Sigmoid colon (tissue), 7 donors: ENCODE results near the gene NOVA1. TPM values are rescaled to one million over a fixed set of nuclear protein-coding genes. Genes with fewer than 3 reads are reported as not detected.

Experiments
- DNase-seq: peaks from one replicate; pipeline ENCODE4 v3.0.0-alpha.2; 2019
- H3K27ac ChIP-seq, 4 donors: fragments of 200-600 bp; sonication (generic); one replicate each; pipeline ENCODE4 v1.5.1; 2016 to 2019; ENCODE audit warnings: mild to moderate bottlenecking in 1 of 4
- H3K27me3 ChIP-seq, 3 donors: fragments of 200-600 bp; sonication (generic); one replicate each; pipeline ENCODE4 v1.5.1; 2019; ENCODE audit warnings: mild to moderate bottlenecking in 1 of 3
- H3K36me3 ChIP-seq, 4 donors: fragments of 200-600 bp; sonication (generic); one replicate each; pipeline ENCODE4 v1.5.1; 2016 to 2019
- H3K4me1 ChIP-seq, 4 donors: fragments of 200-600 bp; sonication (generic); one replicate each; pipeline ENCODE4 v1.5.1; 2017 to 2019
- H3K4me3 ChIP-seq, 4 donors: fragments of 200-600 bp; sonication (generic); one replicate each; pipeline ENCODE4 v1.5.1; 2017 to 2019; ENCODE audit warnings: mild to moderate bottlenecking in 2 of 4, moderate library complexity in 1 of 4
- H3K9me3 ChIP-seq, 4 donors: fragments of 200-600 bp in 3 of 4; sonication (generic) in 3 of 4; one replicate each; pipeline versions ENCODE4 v1.5.1 to v1.6.1; 2013 to 2019
- EP300 ChIP-seq, 4 donors: sonication (generic); formaldehyde crosslinking; IDR thresholded peaks; one replicate each; pipeline ENCODE4 v1.6.1; 2017; ENCODE audit warnings: antibody characterized with exemption in 4 of 4
- POLR2A ChIP-seq, 2 donors: fragments of 450-650 bp; IDR thresholded peaks; one replicate each; pipeline ENCODE4 v1.6.1; 2016; ENCODE audit warnings: antibody characterized with exemption in 2 of 2, mild to moderate bottlenecking in 2 of 2, moderate library complexity in 2 of 2
- POLR2AphosphoS5 ChIP-seq, 4 donors: sonication (generic); formaldehyde crosslinking; IDR thresholded peaks; one replicate each; pipeline ENCODE4 v1.6.1; 2017; ENCODE audit warnings: antibody characterized with exemption in 4 of 4
- WGBS, 2 donors: extraction: QIAGEN DNeasy Blood & Tissue Kit; methylation state at CpG; one replicate each; pipeline ENCODE4 v1.1.7; 2013; 5-methylcytosine and 5-hydroxymethylcytosine counted together
- intact Hi-C: fragments of 100-400 bp; cut with DNase I; formaldehyde crosslinking; loops from one replicate; pipeline ENCODE4 v1.15.1; 2023
- polyA plus RNA-seq, 3 donors: library from polyadenylated mRNA; stranded (reverse); fragments of 200-250 nt; gene quantifications; one replicate each; pipeline ENCODE4 v1.2.3, GENCODE V29; 2013
- total RNA-seq, 4 donors: library from RNA; depleted of rRNA; stranded (reverse); fragments of >200 nt; gene quantifications; one replicate each; pipeline ENCODE4 v1.1.0, GENCODE V29; 2016
- TF ChIP-seq, protein P1 (sequence below), 4 experiments: fragments of 450-650 bp in 3 of 4; fragments of 200-600 bp in 1 of 4; IDR thresholded peaks; one replicate each; pipeline ENCODE4 v1.5.1; 2016 to 2019; ENCODE audit warnings: antibody characterized with exemption in 4 of 4, mild to moderate bottlenecking in 3 of 4, moderate library complexity in 2 of 4
- donor health status: healthy with polysubstance abuse.
- donor health status: Bipolar disorder and iron deficiency.
- donor health status: healthy.

The NOVA1 gene
- total and polyA plus RNA-seq, 7 donors = 0.69 to 32.4 (median 8.7) TPM

DNA sequence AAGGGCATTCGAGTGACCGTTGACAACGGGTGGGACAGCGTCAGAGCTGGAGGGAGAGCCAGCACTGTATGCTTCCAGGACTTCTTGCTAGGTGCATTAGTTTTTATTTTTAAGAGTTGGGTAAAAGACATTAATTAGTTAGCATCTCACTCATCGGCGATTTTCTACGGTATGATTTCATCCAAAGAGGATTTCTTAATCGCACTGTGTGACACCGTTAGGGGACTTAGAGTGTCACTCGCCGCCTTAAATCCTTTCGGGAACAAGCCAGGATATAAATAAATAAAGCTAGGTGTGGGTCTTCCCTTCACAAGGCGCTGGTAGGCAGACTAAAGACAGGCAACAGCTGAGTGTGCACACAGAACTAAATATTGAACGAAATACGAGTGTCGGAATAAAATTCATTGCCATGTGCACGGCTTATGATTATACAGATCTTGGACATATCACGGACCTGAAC is 869 bp upstream of the NOVA1 start:
- TF ChIP-seq EP300 (IDR thresholded peaks at IDR 0.05) (no peak), POLR2A (IDR thresholded peaks at IDR 0.05) (no peak), POLR2AphosphoS5 (IDR thresholded peaks at IDR 0.05) (no peak)
- TF ChIP-seq, protein P1, sequence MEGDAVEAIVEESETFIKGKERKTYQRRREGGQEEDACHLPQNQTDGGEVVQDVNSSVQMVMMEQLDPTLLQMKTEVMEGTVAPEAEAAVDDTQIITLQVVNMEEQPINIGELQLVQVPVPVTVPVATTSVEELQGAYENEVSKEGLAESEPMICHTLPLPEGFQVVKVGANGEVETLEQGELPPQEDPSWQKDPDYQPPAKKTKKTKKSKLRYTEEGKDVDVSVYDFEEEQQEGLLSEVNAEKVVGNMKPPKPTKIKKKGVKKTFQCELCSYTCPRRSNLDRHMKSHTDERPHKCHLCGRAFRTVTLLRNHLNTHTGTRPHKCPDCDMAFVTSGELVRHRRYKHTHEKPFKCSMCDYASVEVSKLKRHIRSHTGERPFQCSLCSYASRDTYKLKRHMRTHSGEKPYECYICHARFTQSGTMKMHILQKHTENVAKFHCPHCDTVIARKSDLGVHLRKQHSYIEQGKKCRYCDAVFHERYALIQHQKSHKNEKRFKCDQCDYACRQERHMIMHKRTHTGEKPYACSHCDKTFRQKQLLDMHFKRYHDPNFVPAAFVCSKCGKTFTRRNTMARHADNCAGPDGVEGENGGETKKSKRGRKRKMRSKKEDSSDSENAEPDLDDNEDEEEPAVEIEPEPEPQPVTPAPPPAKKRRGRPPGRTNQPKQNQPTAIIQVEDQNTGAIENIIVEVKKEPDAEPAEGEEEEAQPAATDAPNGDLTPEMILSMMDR (IDR thresholded peaks at IDR 0.05) = no peak
- Histone ChIP-seq H3K36me3 (no peaks in the 10 kb centered on the region), H3K4me1 (peaks cover 0 to 27% (median 4%) of the 10 kb centered on the region in 4 donors), H3K27ac (peak overlapping the region; percentile 89 to 96 (median 94)), H3K27me3 (no peaks in the 10 kb centered on the region), H3K4me3 (peak overlapping the region; percentile 73 to 88 (median 85)), H3K9me3 (no peaks in the 10 kb centered on the region)
- intact Hi-C loops = loop anchor here (2.0 to 10.0 kb wide), 6 partner anchors 64 to 386 kb away; no protein-coding TSS in a partner anchor
- 2 to 4% methylated on average over 18 of the region's 18 CpGs for WGBS, 2 donors
- peak; percentile 58 for DNase-seq

DNA sequence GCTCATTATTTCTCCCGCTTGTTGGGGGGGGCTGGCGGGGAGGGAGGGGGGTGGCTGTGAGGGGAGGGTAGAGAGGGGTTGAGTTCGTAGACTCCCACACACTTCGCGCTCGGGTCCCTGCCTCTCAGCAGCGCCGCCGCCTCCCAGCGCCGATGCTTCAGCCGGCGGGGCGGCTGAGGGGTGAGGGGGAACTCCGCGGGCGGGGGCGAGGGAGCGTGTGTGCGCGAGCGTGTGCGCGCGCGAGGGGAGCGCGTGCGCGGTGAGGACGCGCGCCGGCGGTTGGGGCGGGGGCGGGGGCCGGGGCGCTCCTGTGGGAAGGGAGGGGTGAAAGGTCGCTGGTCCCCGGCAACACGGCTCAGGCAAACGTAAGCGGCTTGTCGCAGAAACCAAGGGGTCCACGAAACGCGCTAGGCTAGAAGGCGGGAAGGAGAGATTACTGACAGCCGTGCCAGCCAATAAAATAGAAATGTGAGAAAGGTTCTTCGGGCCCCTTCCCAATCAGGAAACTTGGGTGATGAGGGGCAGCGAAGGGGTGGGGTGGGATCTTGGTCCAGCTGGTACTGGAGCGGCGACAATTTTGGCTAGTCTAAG is 343 bp upstream of the NOVA1 start:
- Histone ChIP-seq H3K4me1 (peaks cover 0 to 31% (median 4%) of the 10 kb centered on the region in 4 donors), H3K27ac (peak overlapping the region; percentile 89 to 96 (median 94)), H3K27me3 (no peaks in the 10 kb centered on the region), H3K36me3 (no peaks in the 10 kb centered on the region), H3K9me3 (no peaks in the 10 kb centered on the region), H3K4me3 (peak overlapping the region; percentile 73 to 88 (median 85))
- TF ChIP-seq EP300 (IDR thresholded peaks at IDR 0.05) = peak in 1 of 4 donors; percentile 1
- TF ChIP-seq POLR2A (IDR thresholded peaks at IDR 0.05) = no peak
- TF ChIP-seq POLR2AphosphoS5 (IDR thresholded peaks at IDR 0.05) = peak; percentile 86 to 92 (median 90)
- TF ChIP-seq, protein P1 (IDR thresholded peaks at IDR 0.05) = no peak
- WGBS, 2 donors = 2% methylated on average over 54 of the region's 54 CpGs
- DNase-seq = peak; percentile 97
- intact Hi-C loops = loop anchor here (2.0 to 10.0 kb wide), 6 partner anchors 64 to 387 kb away; no protein-coding TSS in a partner anchor

DNA sequence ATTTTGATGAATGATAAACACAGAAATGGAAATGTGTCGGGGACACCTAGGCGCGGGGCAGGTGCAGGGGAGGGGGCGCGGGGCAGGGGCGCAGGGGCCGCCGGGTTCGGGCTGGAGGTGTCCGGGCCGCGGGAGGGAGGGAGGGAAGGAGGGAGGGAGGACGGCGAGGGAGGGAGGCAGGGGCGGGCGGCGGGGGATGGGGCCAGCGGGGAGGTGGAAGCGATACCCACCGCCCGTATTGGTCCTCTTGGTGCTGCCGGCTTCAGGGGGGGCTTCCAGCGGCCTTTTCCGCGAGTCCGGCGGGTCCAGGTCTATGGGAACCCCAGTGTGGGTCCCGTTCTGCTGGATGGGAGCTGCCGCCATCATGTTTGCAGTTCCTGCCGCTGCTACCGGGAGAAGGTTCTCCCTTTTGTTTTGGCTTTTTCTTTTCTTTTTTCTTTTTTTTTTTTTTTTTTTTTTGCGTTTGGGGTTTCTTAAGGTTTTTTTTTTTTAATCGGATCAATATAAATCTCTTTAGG is 703 bp downstream of the NOVA1 start:
- Histone ChIP-seq H3K27ac (peak overlapping the region; percentile 89 to 96 (median 94)), H3K27me3 (no peaks in the 10 kb centered on the region), H3K4me1 (peaks cover 0 to 31% (median 4%) of the 10 kb centered on the region in 4 donors), H3K36me3 (no peaks in the 10 kb centered on the region), H3K4me3 (peak overlapping the region; percentile 73 to 88 (median 85)), H3K9me3 (no peaks in the 10 kb centered on the region)
- intact Hi-C loops = loop anchor here (5.0 to 10.0 kb wide), 5 partner anchors 65 to 310 kb away; no protein-coding TSS in a partner anchor
- TF ChIP-seq, protein P1 (IDR thresholded peaks at IDR 0.05) = no peak
- TF ChIP-seq POLR2AphosphoS5 (IDR thresholded peaks at IDR 0.05) (no peak), POLR2A (IDR thresholded peaks at IDR 0.05) (no peak), EP300 (IDR thresholded peaks at IDR 0.05) (no peak)
- DNase-seq = peak; percentile 72
- WGBS, 2 donors = 1 to 2% methylated on average over 33 of the region's 33 CpGs

DNA sequence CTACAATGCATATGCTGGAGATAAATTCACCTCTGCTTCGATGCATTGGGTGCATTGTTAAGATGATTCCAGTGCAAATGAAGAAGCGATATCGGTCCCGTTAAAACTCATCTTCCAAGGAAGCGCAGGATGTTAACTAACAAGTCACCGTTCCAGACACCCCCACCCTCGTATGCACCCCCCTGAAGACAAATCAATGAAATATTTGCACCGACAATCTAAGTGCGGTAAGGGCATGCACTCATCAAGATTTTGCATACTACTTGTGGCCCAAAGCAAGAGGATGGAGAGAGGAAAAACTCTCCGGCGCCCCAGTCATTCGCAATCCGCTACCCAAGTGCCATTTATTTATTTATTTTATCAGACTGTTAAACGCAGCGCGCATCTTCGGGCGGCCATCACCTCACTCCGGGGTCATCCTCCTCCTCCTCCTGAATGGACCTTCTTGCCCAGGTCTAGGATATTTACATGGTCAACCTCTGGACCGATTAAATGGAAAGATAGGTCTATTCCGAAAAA is 1.2 kb downstream of the NOVA1 start:
- peak overlapping the region; percentile 73 to 88 (median 85) for H3K4me3 ChIP-seq
- H3K36me3 ChIP-seq = no peaks in the 10 kb centered on the region
- DNase-seq = peak; percentile 63
- H3K4me1 ChIP-seq = peaks cover 0 to 31% (median 4%) of the 10 kb centered on the region in 4 donors
- TF ChIP-seq POLR2A (IDR thresholded peaks at IDR 0.05) = no peak
- no peak for TF ChIP-seq POLR2AphosphoS5 (IDR thresholded peaks at IDR 0.05)
- no peak for TF ChIP-seq EP300 (IDR thresholded peaks at IDR 0.05)
- TF ChIP-seq, protein P1 (IDR thresholded peaks at IDR 0.05) = no peak
- intact Hi-C loops = loop anchor here (5.0 to 10.0 kb wide), 5 partner anchors 66 to 309 kb away; no protein-coding TSS in a partner anchor
- WGBS, 2 donors = 6 to 9% methylated on average over 21 of the region's 21 CpGs
- H3K27me3 ChIP-seq = no peaks in the 10 kb centered on the region
- H3K27ac ChIP-seq = peak overlapping the region; percentile 89 to 96 (median 94)
- H3K9me3 ChIP-seq = no peaks in the 10 kb centered on the region
